Activated naive CD4-positive, alpha-beta T cell (primary cell): ENCODE data around the gene SDHB.

Experiments used
- DNase-seq, 4 experiments: peaks; one replicate each; lab custom pipeline; 2025; lab: John Stamatoyannopoulos, UW

Gene SDHB

GRCh38 chr1:17045634-17046333 is 8.0 kb downstream of the SDHB start:
- no peak for DNase-seq

GRCh38 chr1:17045150-17045549 is 8.7 kb downstream of the SDHB start:
- DNase-seq = no peak

- DNase-seq = no peak
Measured at GRCh38 chr1:17043676-17044075, 10.2 kb downstream of the SDHB start.

- no peak for DNase-seq
Measured at GRCh38 chr1:17040135-17040534, 13.7 kb downstream of the SDHB start.

GRCh38 chr1:17039522-17039921 is 14.3 kb downstream of the SDHB start:
- no peak for DNase-seq

- DNase-seq = no peak
Measured at GRCh38 chr1:17033481-17033880, 20.4 kb downstream of the SDHB start.

GRCh38 chr1:17032741-17033140 is 21.1 kb downstream of the SDHB start:
- DNase-seq = no peak

- DNase-seq = no peak
Measured at GRCh38 chr1:17031436-17031835, 22.4 kb downstream of the SDHB start.

- no peak for DNase-seq
Measured at GRCh38 chr1:17030206-17030605, 23.6 kb downstream of the SDHB start.

GRCh38 chr1:17028662-17029188 is 25.1 kb downstream of the SDHB start:
- no peak for DNase-seq

GRCh38 chr1:17027900-17028299 is 25.9 kb downstream of the SDHB start:
- no peak for DNase-seq

- no peak for DNase-seq
Measured at GRCh38 chr1:17027403-17027802, 26.4 kb downstream of the SDHB start.

GRCh38 chr1:17024721-17025120 is 29.1 kb downstream of the SDHB start:
- DNase-seq = no peak

- DNase-seq = no peak
Measured at GRCh38 chr1:17023573-17023972, 30.3 kb downstream of the SDHB start.

- no peak for DNase-seq
Measured at GRCh38 chr1:17023102-17023501, 30.7 kb downstream of the SDHB start.

- no peak for DNase-seq
Measured at GRCh38 chr1:17021896-17022295, 31.9 kb downstream of the SDHB start.

- DNase-seq = no peak
Measured at GRCh38 chr1:17020502-17020901, 33.3 kb downstream of the SDHB start.

- no peak for DNase-seq
Measured at GRCh38 chr1:17018849-17019248, 35.0 kb downstream of the SDHB start.

GRCh38 chr1:17017435-17017834 is 36.4 kb downstream of the SDHB start:
- no peak for DNase-seq

- DNase-seq = no peak
Measured at GRCh38 chr1:17016317-17016661, 37.5 kb downstream of the SDHB start.

- no peak for DNase-seq
Measured at GRCh38 chr1:17014671-17015567, 38.9 kb downstream of the SDHB start.

GRCh38 chr1:17013491-17014320 is 40.1 kb downstream of the SDHB start:
- no peak for DNase-seq
